ENCODE results near the gene METTL18.

The METTL18 gene

DNA sequence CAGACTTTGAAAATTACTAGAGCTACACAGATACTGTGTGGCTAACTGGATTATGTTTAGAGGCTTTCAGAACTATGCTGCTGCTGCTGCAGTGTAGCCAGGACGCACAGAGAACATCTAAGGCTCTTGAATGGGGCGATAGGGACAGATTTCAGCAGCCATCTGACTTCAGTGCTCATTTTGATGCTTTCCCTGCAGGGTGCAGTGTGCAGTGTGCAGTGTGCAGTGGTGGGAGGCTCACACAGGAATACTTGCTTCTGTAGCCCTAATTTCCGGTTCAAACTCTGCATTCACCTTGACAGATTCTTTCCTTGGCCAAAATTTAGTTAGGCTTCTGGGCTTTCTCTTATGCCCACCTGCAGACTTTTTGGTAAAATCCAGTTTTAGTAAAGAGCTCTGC, 7.7 kb downstream of the METTL18 start:
- no peak for TF ChIP-seq ZNF274 (IDR thresholded peaks at IDR 0.05; ENCODE audit: low read depth, low read length)
- no peak for TF ChIP-seq SUZ12 (IDR thresholded peaks at IDR 0.05; ENCODE audit: extremely low read depth, insufficient read depth, insufficient read length)
- TF ChIP-seq YY1 (IDR thresholded peaks at IDR 0.05; ENCODE audit: insufficient read depth, insufficient read length): no peak
- Histone ChIP-seq H3K4me3 (ENCODE audit: insufficient read length, low read depth) (no peak overlapping the region), H3K36me3 (ENCODE audit: insufficient read depth, insufficient read length, low read length) (peaks cover 6% of the 10 kb centered on the region), H3K27me3 (ENCODE audit: insufficient read depth, insufficient read length) (no peaks in the 10 kb centered on the region), H3K4me1 (ENCODE audit: insufficient read depth, insufficient read length) (no peaks in the 10 kb centered on the region), H3K9ac (ENCODE audit: insufficient read length, low read depth) (no peak overlapping the region), H3K9me3 (ENCODE audit: insufficient read depth, low read length) (0 out of 2 replicates have a peak, but pooled peaks cover 7% of the 10 kb centered on the region)
- DNase-seq (ENCODE audit: low read depth, low spot score): no peak

DNA sequence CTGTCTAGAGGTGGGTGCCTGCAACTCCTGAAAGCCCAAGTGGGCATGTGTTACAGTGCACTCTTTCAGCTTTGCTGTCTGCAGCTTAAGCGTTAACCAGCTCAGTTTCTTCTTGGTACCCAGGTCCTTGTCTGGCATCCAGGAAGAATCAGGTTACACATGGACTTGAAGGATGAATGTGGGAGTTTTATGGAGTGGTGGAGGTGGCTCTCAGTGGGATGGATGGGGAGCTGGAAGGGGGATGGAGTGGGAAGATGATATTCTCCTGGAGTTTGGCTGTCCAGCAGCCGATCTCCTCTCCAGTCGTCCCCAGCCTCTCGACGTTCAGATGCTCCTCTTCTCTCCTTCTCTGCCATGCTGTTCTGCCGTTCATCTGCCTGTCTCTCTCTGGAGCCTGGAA, 9.4 kb downstream of the METTL18 start:
- H3K4me3 ChIP-seq (ENCODE audit: insufficient read length, low read depth): no peak overlapping the region
- no peak for DNase-seq (ENCODE audit: low read depth, low spot score)
- H3K9me3 ChIP-seq (ENCODE audit: insufficient read depth, low read length): 0 out of 2 replicates have a peak, but pooled peaks cover 7% of the 10 kb centered on the region
- H3K36me3 ChIP-seq (ENCODE audit: insufficient read depth, insufficient read length, low read length): no peaks in the 10 kb centered on the region
- no peaks in the 10 kb centered on the region for H3K4me1 ChIP-seq (ENCODE audit: insufficient read depth, insufficient read length)
- no peaks in the 10 kb centered on the region for H3K27me3 ChIP-seq (ENCODE audit: insufficient read depth, insufficient read length)
- no peak overlapping the region for H3K9ac ChIP-seq (ENCODE audit: insufficient read length, low read depth)
- TF ChIP-seq YY1 (IDR thresholded peaks at IDR 0.05; ENCODE audit: insufficient read depth, insufficient read length) (no peak), SUZ12 (IDR thresholded peaks at IDR 0.05; ENCODE audit: extremely low read depth, insufficient read depth, insufficient read length) (no peak), ZNF274 (IDR thresholded peaks at IDR 0.05; ENCODE audit: low read depth, low read length) (no peak)

DNA sequence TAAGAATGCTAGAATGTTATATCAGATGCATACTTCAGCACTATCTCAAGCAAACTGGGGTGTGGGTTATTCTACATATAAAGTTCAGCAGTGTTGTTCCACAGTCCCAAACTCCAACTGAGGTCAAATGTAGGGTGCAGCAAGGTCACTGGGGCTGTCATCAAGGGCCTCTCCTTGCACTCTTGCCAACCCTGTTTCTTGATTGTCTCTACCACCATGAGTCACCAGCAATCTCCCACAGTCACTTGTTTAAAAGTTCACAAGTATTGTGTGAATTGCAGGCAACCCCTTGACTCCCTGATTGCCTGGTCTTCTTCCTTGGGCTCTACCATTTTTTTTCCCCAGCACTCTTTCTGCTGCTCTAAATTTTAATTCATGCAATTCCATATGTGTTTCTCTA, 10.6 kb downstream of the METTL18 start:
- Histone ChIP-seq H3K9ac (ENCODE audit: insufficient read length, low read depth) (no peak overlapping the region), H3K27me3 (ENCODE audit: insufficient read depth, insufficient read length) (no peaks in the 10 kb centered on the region), H3K36me3 (ENCODE audit: insufficient read depth, insufficient read length, low read length) (no peaks in the 10 kb centered on the region), H3K4me1 (ENCODE audit: insufficient read depth, insufficient read length) (no peaks in the 10 kb centered on the region), H3K9me3 (ENCODE audit: insufficient read depth, low read length) (0 out of 2 replicates have a peak, but pooled peaks cover 7% of the 10 kb centered on the region), H3K4me3 (ENCODE audit: insufficient read length, low read depth) (no peak overlapping the region)
- no peak for TF ChIP-seq ZNF274 (IDR thresholded peaks at IDR 0.05; ENCODE audit: low read depth, low read length)
- no peak for TF ChIP-seq YY1 (IDR thresholded peaks at IDR 0.05; ENCODE audit: insufficient read depth, insufficient read length)
- no peak for TF ChIP-seq SUZ12 (IDR thresholded peaks at IDR 0.05; ENCODE audit: extremely low read depth, insufficient read depth, insufficient read length)
- no peak for DNase-seq (ENCODE audit: low read depth, low spot score)

- no peak overlapping the region for H3K9ac ChIP-seq (ENCODE audit: insufficient read length, low read depth)
- no peaks in the 10 kb centered on the region for H3K4me1 ChIP-seq (ENCODE audit: insufficient read depth, insufficient read length)
- no peak for TF ChIP-seq SUZ12 (IDR thresholded peaks at IDR 0.05; ENCODE audit: extremely low read depth, insufficient read depth, insufficient read length)
- no peak for TF ChIP-seq YY1 (IDR thresholded peaks at IDR 0.05; ENCODE audit: insufficient read depth, insufficient read length)
- no peak for TF ChIP-seq ZNF274 (IDR thresholded peaks at IDR 0.05; ENCODE audit: low read depth, low read length)
- no peak overlapping the region for H3K4me3 ChIP-seq (ENCODE audit: insufficient read length, low read depth)
- H3K27me3 ChIP-seq (ENCODE audit: insufficient read depth, insufficient read length): no peaks in the 10 kb centered on the region
- no peaks in the 10 kb centered on the region for H3K36me3 ChIP-seq (ENCODE audit: insufficient read depth, insufficient read length, low read length)
- H3K9me3 ChIP-seq (ENCODE audit: insufficient read depth, low read length): 0 out of 2 replicates have a peak, but pooled peaks cover 7% of the 10 kb centered on the region
- no peak for DNase-seq (ENCODE audit: low read depth, low spot score)
These were observed 12.1 kb downstream of the METTL18 start for GRCh38 chr1:169782596-169782995.

DNA sequence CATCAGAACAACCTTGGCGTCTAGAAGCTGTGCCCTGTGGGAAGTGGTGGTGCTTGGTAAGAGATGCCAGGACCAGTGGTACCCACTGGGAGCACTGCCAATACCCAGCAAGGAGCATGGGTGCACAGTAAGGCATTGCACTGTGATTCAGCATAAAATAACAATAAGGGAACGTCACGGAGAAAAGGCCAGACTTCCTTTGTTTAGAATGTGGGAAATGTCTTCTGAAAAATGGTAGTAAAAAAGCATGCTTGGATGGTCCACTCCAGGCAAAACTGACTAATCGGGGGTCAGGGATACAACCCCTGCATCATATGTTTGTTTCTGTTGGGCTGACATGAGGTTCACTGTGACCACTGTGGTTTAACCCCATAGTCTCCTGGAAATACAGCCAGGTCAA, 14.7 kb downstream of the METTL18 start:
- H3K36me3 ChIP-seq (ENCODE audit: insufficient read depth, insufficient read length, low read length): no peaks in the 10 kb centered on the region
- H3K27me3 ChIP-seq (ENCODE audit: insufficient read depth, insufficient read length): no peaks in the 10 kb centered on the region
- TF ChIP-seq ZNF274 (IDR thresholded peaks at IDR 0.05; ENCODE audit: low read depth, low read length) (no peak), YY1 (IDR thresholded peaks at IDR 0.05; ENCODE audit: insufficient read depth, insufficient read length) (no peak), SUZ12 (IDR thresholded peaks at IDR 0.05; ENCODE audit: extremely low read depth, insufficient read depth, insufficient read length) (no peak)
- H3K4me3 ChIP-seq (ENCODE audit: insufficient read length, low read depth): no peak overlapping the region
- no peaks in the 10 kb centered on the region for H3K9me3 ChIP-seq (ENCODE audit: insufficient read depth, low read length)
- no peak for DNase-seq (ENCODE audit: low read depth, low spot score)
- no peak overlapping the region for H3K9ac ChIP-seq (ENCODE audit: insufficient read length, low read depth)
- H3K4me1 ChIP-seq (ENCODE audit: insufficient read depth, insufficient read length): no peaks in the 10 kb centered on the region

DNA sequence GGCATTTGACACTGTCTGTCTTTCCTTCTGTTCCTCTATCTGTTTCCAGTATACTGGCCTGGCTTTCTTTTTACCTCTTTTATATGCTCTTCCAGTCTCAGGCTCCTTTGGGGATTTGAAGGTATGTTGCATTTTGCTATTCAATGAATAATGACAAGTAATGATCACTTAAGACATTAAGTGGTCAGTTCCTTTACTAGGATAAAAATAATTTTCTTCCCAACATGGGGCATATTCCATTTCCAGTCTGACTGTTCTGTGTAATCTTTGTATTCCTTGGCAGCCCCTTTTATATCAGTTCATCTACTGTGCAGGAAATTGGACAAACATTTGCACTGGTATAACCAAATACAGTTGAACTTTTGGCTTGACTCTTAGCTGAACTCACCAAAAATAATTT, 15.6 kb downstream of the METTL18 start:
- Histone ChIP-seq H3K9ac (ENCODE audit: insufficient read length, low read depth) (no peak overlapping the region), H3K27me3 (ENCODE audit: insufficient read depth, insufficient read length) (no peaks in the 10 kb centered on the region), H3K36me3 (ENCODE audit: insufficient read depth, insufficient read length, low read length) (no peaks in the 10 kb centered on the region), H3K9me3 (ENCODE audit: insufficient read depth, low read length) (no peaks in the 10 kb centered on the region), H3K4me1 (ENCODE audit: insufficient read depth, insufficient read length) (no peaks in the 10 kb centered on the region), H3K4me3 (ENCODE audit: insufficient read length, low read depth) (no peak overlapping the region)
- DNase-seq (ENCODE audit: low read depth, low spot score): no peak
- TF ChIP-seq ZNF274 (IDR thresholded peaks at IDR 0.05; ENCODE audit: low read depth, low read length): no peak
- TF ChIP-seq YY1 (IDR thresholded peaks at IDR 0.05; ENCODE audit: insufficient read depth, insufficient read length): no peak
- TF ChIP-seq SUZ12 (IDR thresholded peaks at IDR 0.05; ENCODE audit: extremely low read depth, insufficient read depth, insufficient read length): no peak

DNA sequence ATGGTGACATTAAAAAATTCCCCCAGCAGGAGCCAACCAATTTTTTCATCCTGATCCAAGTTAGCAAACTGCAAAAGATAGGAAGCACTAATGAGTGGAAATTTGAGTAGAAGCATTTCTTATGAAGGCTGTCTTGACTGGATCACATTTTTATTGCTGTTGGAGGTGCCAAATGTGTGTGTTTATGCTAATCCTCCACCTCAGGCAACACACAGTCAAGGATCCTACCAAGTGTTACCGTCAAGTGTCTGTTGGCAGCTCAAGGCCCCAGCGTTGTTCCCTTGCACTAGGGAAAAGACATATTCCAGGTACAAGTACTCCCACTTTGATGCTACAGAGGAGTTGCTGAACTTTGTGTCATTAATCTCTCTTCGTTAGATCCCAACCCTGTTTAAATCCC, 18.3 kb downstream of the METTL18 start:
- H3K27me3 ChIP-seq (ENCODE audit: insufficient read depth, insufficient read length): no peaks in the 10 kb centered on the region
- H3K9me3 ChIP-seq (ENCODE audit: insufficient read depth, low read length): no peaks in the 10 kb centered on the region
- DNase-seq (ENCODE audit: low read depth, low spot score): no peak
- TF ChIP-seq YY1 (IDR thresholded peaks at IDR 0.05; ENCODE audit: insufficient read depth, insufficient read length) (no peak), ZNF274 (IDR thresholded peaks at IDR 0.05; ENCODE audit: low read depth, low read length) (no peak), SUZ12 (IDR thresholded peaks at IDR 0.05; ENCODE audit: extremely low read depth, insufficient read depth, insufficient read length) (no peak)
- H3K36me3 ChIP-seq (ENCODE audit: insufficient read depth, insufficient read length, low read length): no peaks in the 10 kb centered on the region
- H3K4me3 ChIP-seq (ENCODE audit: insufficient read length, low read depth): no peak overlapping the region
- no peak overlapping the region for H3K9ac ChIP-seq (ENCODE audit: insufficient read length, low read depth)
- H3K4me1 ChIP-seq (ENCODE audit: insufficient read depth, insufficient read length): no peaks in the 10 kb centered on the region
